ENCODE results near the gene MSI2.

MSI2 gene

DNA sequence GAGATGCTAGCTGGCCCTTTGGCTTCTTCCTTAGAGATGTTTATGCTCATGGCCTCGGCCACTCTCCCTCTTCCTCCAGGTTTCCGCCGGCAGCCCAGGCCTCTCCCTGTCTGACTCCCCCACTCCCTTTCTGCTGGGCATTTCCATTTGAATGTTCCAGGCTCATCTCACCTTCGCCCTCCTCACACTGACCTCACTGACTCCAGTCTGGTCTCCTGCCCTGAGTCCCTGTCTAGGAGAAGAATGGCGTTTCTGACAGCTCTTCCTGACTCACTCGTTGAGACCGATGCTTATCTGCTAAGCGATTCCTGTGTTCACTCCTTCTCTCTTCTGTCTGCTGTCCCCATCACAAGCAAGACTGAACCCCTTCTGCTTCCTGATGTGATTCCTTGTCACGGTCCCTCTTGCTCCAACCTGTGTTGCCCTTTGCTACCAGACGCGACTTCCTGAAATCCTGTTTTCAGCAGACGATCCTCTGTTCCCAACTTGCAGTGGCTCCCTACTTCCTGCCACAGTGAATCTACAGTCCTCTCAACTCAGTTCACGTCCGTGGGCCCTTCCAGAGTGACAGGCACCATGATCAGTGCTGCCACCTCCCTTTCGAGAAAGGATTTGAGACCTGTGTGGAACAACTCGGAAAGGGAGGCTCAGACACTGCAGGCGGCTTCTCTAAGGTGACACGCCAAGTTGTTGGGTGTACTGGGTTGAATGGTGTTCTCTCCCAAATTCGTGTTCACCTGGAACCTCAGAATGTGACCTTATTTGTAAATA, 176.4 kb downstream of the MSI2 start:
- H3K9ac ChIP-seq (ENCODE audit: low read depth, low read length, poor library complexity, severe bottlenecking) = peak overlapping the region; percentile 33
- H3F3A ChIP-seq (ENCODE audit: low read depth) = peaks cover 14% of the 10 kb centered on the region
- H4K20me1 ChIP-seq (ENCODE audit: insufficient read depth, low read length, poor library complexity, severe bottlenecking) = no peaks in the 10 kb centered on the region
- TF ChIP-seq EZH2phosphoT487 (IDR thresholded peaks at IDR 0.05; ENCODE audit: borderline replicate concordance) = no peak
- H2AFZ ChIP-seq (ENCODE audit: low read length) = no peak overlapping the region
- no peak overlapping the region for H3K4me2 ChIP-seq (ENCODE audit: low read depth, low read length, poor library complexity, severe bottlenecking)
- H3K79me2 ChIP-seq (ENCODE audit: insufficient read depth, low read length) = peaks cover 97% of the 10 kb centered on the region
- no peaks in the 10 kb centered on the region for H3K9me3 ChIP-seq (ENCODE audit: insufficient read depth, low read depth, low read length)
- no peaks in the 10 kb centered on the region for H3K27me3 ChIP-seq (ENCODE audit: insufficient read depth, low read length, poor library complexity, severe bottlenecking)
- H3K9me2 ChIP-seq (replicated peaks; ENCODE audit: low read depth, low read length) = no peaks in the 10 kb centered on the region
- no peak overlapping the region for H3K4me3 ChIP-seq (ENCODE audit: low read length, poor library complexity, severe bottlenecking)
- peaks cover 92% of the 10 kb centered on the region for H3K4me1 ChIP-seq (ENCODE audit: insufficient read depth, low read length, poor library complexity, severe bottlenecking)
- peaks cover 27% of the 10 kb centered on the region; the same call in 1 of the 2 replicates for H3K36me3 ChIP-seq (ENCODE audit: insufficient read depth, low read length)

DNA sequence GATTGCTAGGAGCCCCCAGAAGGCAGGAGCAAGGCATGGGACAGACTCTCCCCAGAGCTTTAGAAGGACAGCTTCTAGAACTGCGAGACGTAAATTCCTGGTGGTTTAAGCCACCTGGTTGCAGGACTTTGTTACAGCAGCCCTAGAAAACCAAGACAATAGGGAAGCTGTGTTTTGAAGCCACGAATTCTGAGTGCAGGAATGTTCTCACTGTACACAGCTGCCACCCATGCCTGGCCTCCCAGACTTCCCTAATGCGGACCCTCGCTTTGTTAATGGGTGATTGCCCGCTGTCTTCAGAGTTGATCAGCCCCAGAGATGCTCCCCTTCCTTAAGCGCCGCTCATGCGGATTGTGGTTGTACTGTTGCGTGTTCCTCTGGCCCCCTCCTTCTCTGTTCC, 177.1 kb downstream of the MSI2 start:
- no peak overlapping the region for H3K4me2 ChIP-seq (ENCODE audit: low read depth, low read length, poor library complexity, severe bottlenecking)
- peak overlapping the region; percentile 33 for H3K9ac ChIP-seq (ENCODE audit: low read depth, low read length, poor library complexity, severe bottlenecking)
- no peaks in the 10 kb centered on the region for H4K20me1 ChIP-seq (ENCODE audit: insufficient read depth, low read length, poor library complexity, severe bottlenecking)
- H3F3A ChIP-seq (ENCODE audit: low read depth) = peaks cover 15% of the 10 kb centered on the region
- no peaks in the 10 kb centered on the region for H3K9me3 ChIP-seq (ENCODE audit: insufficient read depth, low read depth, low read length)
- no peak overlapping the region for H2AFZ ChIP-seq (ENCODE audit: low read length)
- H3K79me2 ChIP-seq (ENCODE audit: insufficient read depth, low read length) = peaks cover 90% of the 10 kb centered on the region
- TF ChIP-seq, protein P1, sequence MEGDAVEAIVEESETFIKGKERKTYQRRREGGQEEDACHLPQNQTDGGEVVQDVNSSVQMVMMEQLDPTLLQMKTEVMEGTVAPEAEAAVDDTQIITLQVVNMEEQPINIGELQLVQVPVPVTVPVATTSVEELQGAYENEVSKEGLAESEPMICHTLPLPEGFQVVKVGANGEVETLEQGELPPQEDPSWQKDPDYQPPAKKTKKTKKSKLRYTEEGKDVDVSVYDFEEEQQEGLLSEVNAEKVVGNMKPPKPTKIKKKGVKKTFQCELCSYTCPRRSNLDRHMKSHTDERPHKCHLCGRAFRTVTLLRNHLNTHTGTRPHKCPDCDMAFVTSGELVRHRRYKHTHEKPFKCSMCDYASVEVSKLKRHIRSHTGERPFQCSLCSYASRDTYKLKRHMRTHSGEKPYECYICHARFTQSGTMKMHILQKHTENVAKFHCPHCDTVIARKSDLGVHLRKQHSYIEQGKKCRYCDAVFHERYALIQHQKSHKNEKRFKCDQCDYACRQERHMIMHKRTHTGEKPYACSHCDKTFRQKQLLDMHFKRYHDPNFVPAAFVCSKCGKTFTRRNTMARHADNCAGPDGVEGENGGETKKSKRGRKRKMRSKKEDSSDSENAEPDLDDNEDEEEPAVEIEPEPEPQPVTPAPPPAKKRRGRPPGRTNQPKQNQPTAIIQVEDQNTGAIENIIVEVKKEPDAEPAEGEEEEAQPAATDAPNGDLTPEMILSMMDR (conservative IDR thresholded peaks at IDR 0.05; ENCODE audit: low read length) = no peak
- no peak for TF ChIP-seq EZH2phosphoT487 (IDR thresholded peaks at IDR 0.05; ENCODE audit: borderline replicate concordance)
- H3K4me3 ChIP-seq (ENCODE audit: low read length, poor library complexity, severe bottlenecking) = no peak overlapping the region
- H3K27me3 ChIP-seq (ENCODE audit: insufficient read depth, low read length, poor library complexity, severe bottlenecking) = no peaks in the 10 kb centered on the region
- peaks cover 90% of the 10 kb centered on the region for H3K4me1 ChIP-seq (ENCODE audit: insufficient read depth, low read length, poor library complexity, severe bottlenecking)
- H3K9me2 ChIP-seq (replicated peaks; ENCODE audit: low read depth, low read length) = no peaks in the 10 kb centered on the region
- H3K36me3 ChIP-seq (ENCODE audit: insufficient read depth, low read length) = peaks cover 27% of the 10 kb centered on the region; the same call in 1 of the 2 replicates

DNA sequence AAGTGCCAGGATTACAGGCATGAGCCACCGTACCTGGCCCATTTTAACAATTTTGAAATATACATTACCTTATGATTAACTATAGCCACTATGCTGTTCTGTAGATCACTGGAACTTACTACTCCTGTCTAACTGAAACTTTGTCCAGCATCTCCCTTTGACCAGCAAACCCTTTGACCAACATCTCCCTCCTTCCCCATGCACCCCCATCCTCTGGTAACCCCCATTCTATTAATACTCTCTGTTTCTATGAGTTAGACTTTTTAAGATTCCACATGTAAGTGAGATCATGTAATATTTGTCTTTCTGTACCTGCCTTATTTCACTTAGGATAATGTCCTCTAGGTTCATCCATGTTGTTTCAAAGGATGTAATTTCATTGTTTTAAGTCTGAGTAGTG, 178.0 kb downstream of the MSI2 start:
- Histone ChIP-seq H3K9me2 (replicated peaks; ENCODE audit: low read depth, low read length) (no peaks in the 10 kb centered on the region), H3K27me3 (ENCODE audit: insufficient read depth, low read length, poor library complexity, severe bottlenecking) (no peaks in the 10 kb centered on the region), H3K79me2 (ENCODE audit: insufficient read depth, low read length) (peaks cover 87% of the 10 kb centered on the region), H3K4me1 (ENCODE audit: insufficient read depth, low read length, poor library complexity, severe bottlenecking) (peaks cover 90% of the 10 kb centered on the region), H3K4me2 (ENCODE audit: low read depth, low read length, poor library complexity, severe bottlenecking) (no peak overlapping the region), H3K4me3 (ENCODE audit: low read length, poor library complexity, severe bottlenecking) (no peak overlapping the region), H3K9me3 (ENCODE audit: insufficient read depth, low read depth, low read length) (no peaks in the 10 kb centered on the region), H2AFZ (ENCODE audit: low read length) (no peak overlapping the region), H4K20me1 (ENCODE audit: insufficient read depth, low read length, poor library complexity, severe bottlenecking) (no peaks in the 10 kb centered on the region), H3K9ac (ENCODE audit: low read depth, low read length, poor library complexity, severe bottlenecking) (peak overlapping the region; percentile 85), H3K36me3 (ENCODE audit: insufficient read depth, low read length) (peaks cover 27% of the 10 kb centered on the region; the same call in 1 of the 2 replicates), H3F3A (ENCODE audit: low read depth) (peaks cover 24% of the 10 kb centered on the region)
- TF ChIP-seq, protein P1 (conservative IDR thresholded peaks at IDR 0.05; ENCODE audit: low read length) = no peak
- no peak for TF ChIP-seq EZH2phosphoT487 (IDR thresholded peaks at IDR 0.05; ENCODE audit: borderline replicate concordance)
